HTR-8/SVneo (cell line): Measurements from ENCODE around the gene CDK17.
A peak's percentile ranks its signal among the peaks of the same experiment; 100 is the strongest.
"Not testable (repeated sequence)": the region's sequence is repeated elsewhere in the genome, so short reads cannot be mapped to it uniquely, and the experiment has no call there.

ENCODE experiments used
- DNase-seq: peaks from one replicate; pipeline ENCODE4 v3.0.0; 2011; ENCODE audit warnings: low spot score, mixed read lengths; ENCODE audit not compliant: insufficient read length
- FAIRE-seq: peaks from 2 replicates; lab custom pipeline; 2011; peaks lifted over from hg19 to GRCh38; lab: Jason Lieb, UNC

CDK17 gene

DNA sequence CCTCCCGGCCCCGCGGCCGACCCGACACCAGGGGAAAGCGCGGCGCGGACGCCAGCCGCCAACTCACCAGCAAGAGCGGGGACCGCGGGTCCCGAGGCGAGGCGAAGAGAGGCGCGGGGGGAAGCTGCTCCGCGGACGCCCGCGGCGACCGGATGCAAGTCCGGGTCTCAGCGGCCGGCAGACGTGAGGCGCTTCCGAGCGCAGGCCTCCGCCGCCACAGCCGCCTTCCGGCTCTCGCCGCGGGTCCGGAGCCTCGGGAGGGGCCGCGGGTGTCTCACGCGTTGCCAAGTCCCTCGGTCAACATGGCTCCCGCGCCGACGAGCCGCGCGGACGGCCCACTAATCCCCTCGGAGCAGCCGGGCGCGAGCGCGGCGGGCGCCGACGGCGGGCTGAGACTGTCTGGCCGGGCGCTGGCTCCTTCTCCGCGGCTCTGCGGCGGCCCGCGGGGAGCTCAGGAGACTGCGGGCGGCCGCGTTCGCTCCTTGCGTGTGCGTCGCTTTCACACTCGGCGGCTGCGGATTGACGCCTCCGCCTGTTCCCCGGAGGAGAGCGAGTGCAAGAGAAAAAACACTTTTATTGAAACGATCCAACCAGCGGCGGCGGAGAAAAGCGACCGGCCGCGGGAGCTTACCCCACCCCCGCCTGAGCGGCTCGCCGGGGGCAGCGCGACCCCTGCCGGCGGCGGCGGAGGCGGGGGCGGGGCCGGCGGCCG lies at the start of gene CDK17:
Gene CDK17 (minus strand): TSS at position 521 of the 712 bp plus-strand sequence. CDS start 65,603 bp downstream, outside the sequence.
- FAIRE-seq (no peak), DNase-seq (peak; percentile 75)

DNA sequence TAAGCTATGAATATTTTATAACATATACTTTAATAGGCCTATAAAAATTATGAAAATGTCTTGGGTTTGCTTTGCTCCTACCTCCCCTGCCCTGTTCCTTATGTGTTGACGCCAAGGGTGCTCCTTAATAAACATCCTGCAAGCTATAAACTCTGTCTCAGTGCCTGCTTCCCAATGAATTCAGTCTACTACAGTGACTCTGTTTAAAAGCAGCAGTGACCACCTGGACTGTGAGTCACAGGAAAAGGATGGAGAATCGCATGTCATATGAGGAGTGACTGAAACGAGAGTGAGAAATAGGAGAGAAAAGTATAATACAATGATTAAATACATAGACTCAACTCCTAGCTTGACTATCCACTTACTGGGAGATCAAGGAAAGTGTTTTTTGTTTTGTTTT lies 48.1 kb upstream of the CDK17 start:
- FAIRE-seq (peak; percentile 68), DNase-seq (peak; percentile 70)

DNA sequence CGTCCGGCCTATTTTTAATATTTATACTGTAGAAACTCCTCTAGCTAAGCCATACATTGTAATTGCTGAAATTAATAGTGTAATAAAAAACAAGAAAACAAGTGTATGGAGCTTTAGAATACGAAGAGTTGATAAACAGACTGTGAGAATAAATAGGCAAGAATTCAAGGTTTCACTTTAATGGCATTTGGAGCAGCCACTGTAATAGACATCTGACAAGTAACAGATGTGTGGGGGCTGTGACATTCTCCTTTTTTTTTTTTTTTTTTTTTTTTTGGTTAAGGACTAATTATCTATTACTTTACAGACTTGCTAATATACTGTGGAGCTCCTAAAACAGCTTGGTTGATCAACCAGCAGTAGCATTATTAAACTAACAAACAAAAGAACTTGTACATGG lies 47.0 kb upstream of the CDK17 start:
- no peak for FAIRE-seq

DNA sequence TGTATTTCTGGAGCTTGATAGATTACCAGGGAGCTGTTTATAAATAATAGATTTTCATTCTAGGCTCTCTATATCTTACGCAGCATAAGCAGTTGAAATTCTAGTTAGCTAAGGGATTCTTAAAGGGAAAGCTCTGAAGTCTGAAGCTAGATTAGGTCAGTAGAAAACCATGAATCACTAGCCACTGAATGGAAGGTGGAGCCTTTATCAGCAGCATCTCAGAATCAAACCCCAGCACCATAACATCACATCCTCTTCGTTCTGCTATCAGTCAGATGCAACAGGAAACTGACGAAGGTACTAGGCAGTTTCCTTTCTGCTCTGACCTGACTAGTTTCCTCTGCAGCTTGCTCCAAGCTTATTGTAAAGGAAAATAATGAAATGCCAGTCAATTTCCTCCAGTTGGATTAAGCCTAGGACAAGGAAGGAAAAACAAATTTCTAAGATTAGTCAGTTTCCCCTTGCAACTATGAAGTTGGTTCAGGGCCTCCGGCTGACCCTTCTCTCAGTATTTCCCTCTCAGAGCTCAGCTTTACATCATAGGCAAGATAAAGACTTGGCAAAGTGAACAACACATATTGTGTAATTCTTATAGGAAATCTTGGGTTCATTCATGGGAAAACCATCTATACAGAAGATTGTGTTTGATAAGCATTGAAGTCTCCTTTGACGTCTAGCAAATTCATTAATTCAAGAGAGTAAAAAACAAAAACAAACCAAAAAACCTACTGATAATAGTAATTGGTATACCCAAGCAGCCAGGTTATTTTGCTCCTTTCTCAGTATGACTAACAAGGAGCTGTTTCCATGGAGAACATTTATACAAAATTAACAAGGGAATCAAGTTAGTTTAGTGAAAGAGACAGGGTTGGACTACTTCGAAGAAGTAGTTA lies 45.7 kb upstream of the CDK17 start:
- no peak for FAIRE-seq
- peak; percentile 72 for DNase-seq

More for the DNA sequence above, 47.0 kb upstream of the CDK17 start:
- DNase-seq, result no peak

DNA sequence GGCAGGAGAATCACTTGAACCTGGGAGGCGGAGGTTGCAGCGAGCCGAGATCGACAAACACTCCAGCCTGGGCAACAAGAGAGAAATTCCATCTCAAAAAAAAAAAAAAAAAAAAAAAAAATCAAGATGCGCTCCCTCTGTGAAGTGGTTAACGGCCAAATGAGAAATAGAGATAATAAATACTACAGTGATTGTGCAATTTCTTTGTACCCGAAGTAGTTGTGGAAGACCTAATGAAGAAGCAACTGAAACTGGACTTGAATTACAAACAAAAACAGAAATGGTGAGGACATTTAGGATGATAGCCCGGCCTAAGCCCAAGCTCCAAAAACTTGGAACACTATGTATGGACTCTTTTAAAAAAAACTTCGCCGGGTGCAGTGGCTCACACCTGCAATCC lies 44.2 kb upstream of the CDK17 start:
- no peak for DNase-seq
- no peak for FAIRE-seq

DNA sequence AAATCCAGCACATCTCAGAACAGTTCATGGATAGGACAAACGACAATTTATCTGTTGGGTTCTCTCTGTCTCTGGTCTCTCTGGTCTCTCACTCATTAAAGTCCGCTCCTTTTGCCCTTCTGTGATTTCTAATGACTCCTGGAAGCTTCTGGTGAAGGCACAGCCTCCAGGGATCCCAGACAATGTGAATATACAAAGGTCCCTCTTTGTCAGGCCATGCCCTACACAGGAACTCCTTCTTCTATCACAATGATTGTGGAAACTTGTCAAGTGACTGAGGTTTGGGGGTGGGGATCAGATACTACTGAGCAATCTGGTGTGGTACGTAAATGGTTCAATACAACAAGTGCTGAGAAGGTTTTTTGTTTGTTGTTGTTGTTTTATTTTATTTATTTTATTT lies 42.7 kb upstream of the CDK17 start:
- FAIRE-seq, result no peak
- DNase-seq, result no peak

DNA sequence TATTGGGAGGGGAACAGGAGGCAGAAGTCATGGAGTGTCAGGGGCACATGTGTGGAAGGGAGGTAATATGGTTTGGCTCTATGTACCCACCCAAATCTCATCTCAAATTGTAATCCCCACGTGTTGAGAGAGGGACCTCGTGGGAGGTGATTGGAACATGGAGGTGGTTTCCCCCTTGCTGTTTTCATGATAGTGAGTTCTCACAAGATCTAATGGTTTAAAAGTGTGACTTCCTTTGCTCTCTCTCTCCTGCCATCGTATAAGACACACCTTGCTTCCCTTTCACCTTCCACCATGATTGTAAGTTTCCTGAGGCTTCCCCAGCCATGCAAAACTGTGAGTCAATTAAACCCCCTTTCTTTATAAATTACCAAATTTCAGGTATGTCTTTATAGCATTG lies 41.6 kb upstream of the CDK17 start:
- DNase-seq (no peak), FAIRE-seq (no peak)

DNA sequence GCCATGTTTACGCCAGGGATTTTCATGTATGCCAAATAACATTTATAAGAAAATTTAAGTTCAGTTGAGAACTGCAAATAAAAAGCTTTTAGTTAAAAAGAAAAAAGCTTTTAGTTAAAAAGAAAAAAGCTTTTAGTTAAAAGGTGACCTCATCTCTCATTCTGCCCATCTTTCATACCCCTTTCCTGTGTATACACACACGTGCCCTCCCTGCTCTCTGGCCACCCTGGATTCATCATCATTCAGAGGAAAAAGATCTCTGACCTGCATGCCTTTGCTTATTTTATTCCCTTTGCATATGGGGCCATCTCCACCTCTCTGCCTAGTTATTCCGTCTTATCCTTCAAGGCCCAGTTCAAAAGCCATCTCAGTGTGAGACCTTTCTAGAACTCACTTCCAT lies 38.1 kb upstream of the CDK17 start:
- DNase-seq (no peak), FAIRE-seq (no peak)

DNA sequence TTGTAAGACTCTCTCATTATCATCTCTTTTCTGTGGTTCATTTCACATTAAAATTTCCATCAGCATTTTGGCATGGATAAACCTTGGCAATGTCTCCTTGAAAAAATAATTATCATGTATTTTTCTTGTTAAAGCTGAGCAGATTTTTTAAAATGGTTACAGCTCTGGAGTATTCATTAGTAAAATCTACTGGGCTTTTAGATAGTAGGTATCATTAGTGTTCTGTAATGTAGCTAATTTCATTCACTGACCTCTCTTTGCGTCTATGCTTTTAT lies 36.9 kb upstream of the CDK17 start:
- FAIRE-seq, result no peak
- no peak for DNase-seq

DNA sequence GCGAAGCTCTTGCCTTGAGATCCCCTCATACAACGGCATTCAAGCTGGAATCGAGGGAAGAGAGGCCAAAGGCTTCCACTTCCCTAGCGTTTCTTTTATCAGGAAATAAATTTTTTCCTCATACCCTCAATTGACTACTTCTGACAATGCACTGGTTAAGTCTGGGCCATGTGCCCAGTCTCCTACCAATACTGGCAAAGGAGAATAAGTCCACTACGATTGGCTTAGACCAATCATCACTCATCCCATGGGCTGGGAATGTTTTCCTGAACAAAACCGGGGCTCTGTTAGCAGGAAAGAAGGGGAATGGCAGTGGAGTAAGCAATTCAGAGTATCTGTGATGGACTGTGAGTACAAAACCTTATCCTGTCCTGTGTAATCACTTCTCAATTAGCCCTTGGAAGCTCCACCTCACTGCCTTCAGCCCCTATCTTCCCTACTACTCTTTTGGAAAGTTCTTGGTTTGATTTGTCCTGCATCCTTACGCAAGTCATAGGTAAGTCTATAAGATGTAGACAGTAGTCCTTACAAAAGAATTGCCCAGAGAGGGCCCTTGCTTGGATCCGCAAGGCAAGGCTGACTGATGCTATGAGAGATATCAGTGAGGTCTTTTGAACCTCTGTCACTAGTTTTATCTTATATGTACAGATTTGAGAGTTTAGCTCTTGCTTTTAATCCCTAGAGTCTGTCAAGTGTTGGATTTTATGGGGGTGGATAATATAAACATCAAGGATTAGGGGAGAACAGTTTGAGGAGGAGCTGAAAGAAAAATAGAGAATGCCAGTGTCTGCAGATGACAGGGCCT lies 36.3 kb upstream of the CDK17 start:
- DNase-seq (no peak), FAIRE-seq (no peak)

DNA sequence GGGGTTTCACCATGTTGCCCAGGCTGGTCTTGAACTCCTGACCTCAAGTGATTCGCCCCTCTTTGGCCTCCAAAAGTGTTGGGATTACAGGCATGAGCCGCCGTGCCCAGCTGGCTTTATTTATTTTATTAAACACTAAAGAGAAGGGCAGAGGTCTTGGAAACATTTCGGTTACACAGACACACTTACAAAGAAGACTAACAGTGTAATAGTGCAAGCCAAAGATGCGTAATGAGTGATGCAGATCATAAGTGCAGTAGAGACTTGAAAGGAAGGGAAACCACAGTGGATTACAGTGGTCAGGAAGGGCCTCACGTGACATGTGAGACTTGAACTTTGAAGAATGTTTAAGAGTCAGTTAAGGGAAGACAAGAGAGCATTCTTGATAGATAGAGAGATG lies 33.9 kb upstream of the CDK17 start:
- peak; percentile 47 for DNase-seq
- FAIRE-seq, result no peak

DNA sequence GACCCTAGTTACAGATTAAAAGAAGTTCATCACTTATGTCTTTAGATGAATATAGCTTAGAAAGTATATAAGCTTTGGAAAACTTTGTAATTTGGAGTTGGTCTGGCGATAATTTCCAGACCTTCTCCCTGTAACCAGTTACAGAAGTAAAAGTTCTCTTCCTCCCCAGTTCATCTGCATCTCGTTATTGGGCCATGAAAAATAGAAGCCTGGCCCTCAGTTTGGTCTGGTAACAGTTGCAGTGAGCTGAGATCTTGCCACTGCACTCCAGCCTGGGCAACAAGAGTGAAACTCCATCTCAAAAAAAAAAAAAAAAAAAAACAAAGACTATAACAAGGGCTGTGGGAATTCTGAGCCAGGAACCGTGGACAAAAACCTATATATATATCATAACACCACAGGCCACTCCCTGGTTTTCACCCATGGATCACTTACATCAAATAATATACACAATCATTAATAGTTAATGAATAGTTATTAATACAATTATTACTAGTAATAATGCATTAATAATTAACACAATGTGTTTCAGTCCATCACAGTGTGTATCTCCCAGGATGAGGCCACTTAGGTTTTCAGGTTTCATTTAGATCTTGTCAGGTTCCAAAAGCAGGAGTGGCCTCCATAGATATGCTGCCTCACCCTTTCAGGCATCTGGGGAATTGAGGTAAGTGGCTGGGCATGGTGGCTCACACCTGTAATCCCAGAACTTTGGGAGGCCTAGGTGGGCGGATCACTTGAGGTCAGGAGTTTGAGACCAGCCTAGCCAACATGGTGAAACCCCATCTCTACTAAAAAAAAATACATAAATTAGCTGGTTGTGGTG lies 32.5 kb upstream of the CDK17 start:
- DNase-seq, FAIRE-seq: not testable (repeated sequence)

DNA sequence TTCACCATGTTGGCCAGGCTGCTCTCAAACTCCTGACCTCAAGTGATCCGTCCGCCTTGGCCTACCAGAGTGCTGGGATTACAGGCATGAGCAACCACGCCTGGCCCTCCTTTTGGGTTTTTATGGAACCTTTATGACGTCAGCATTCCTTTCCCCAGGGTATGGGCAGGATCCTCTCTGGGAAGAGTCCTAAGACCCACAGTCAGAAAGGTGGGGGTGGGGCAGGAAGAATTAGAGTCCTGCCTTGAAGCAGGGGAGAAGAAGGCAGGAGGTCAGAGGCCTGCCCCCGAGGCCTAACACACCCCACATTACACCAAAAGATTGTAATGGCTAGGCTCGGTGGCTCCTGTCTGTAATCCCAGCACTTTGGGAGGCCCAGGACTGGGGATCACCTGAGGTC lies 30.8 kb upstream of the CDK17 start:
- DNase-seq (no peak), FAIRE-seq (no peak)

DNA sequence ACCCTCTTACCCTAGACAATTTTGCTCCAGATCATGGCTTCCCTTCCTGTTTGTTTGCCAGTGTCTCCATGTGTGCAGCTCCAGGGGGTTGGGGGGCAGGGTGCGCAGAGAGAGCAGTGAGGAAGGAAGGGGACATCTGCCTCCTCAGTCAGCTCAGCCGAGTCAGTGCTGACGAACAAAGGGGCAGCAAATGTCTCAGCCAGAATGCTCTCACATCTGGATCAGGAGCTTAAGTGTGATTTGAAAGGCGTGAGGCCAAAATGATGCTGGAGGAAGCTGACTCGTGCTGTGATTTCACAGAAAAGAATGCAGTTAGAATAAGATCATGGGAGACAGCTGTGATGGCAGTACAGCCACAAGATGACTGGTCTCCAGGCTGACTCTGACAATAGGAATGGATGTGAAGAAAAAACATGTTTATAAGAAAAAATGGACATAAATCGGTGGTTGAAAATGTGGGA lies 27.1 kb upstream of the CDK17 start:
- FAIRE-seq, result peak; percentile 97
- peak; percentile 79 for DNase-seq

DNA sequence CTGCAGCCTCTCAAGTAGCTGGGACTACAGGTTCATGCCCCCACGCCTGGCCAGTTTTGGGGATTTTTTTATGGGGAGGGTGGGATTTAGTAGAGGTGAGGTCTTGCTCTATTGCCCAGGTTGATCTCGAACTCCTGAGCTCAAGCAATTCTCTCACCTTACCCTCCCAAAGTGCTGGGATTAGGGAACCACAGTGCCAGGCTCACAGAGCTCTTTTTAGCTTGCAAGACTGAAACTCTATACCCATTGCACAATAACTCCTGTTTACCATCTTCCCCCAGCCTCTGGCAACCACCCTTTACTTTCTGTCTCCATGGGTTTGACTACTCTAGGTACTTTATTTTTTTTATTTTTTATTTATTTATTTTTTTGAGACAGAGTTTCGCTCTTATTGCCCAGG lies 25.7 kb upstream of the CDK17 start:
- DNase-seq (no peak), FAIRE-seq (no peak)

DNA sequence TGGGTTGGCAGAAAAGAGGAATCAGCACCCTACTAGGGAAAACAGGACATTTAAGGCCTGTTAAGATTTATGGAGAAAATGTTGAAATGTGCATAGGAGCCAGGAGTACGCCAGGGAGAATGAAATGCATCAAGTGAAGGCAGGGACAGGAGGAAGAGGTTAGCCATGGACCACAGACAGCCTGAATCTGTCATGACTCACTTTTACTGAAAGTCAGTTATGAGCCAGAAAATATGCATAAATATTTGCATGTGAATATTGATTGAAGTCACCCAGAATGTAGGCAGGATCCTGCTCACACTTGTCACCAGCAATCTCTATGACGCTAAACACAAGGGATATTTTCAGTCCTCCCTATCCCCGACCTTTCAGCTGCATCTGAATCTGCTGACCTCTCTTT lies 25.1 kb upstream of the CDK17 start:
- no peak for FAIRE-seq

DNA sequence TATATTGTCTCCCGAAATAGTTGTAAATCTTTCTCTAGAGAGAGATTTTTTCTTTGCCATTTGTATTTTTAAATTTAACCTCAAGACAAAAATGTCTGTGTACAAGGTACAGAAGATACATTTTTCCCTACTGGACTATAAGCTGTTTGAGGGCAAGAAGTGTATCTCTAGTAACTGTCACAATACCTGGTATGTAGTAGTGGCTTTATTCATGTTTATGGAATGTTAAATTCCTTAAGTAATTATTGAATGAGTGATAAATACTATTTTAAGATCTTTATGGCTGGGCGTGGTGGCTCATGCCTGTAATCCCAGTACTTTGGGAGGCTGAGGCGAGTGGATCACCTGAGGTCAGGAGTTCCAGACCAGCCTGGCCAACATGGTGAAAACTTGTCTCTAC lies 24.4 kb upstream of the CDK17 start:
- DNase-seq (no peak), FAIRE-seq (no peak)

More for the DNA sequence above, 25.1 kb upstream of the CDK17 start:
- DNase-seq, result peak; percentile 44

DNA sequence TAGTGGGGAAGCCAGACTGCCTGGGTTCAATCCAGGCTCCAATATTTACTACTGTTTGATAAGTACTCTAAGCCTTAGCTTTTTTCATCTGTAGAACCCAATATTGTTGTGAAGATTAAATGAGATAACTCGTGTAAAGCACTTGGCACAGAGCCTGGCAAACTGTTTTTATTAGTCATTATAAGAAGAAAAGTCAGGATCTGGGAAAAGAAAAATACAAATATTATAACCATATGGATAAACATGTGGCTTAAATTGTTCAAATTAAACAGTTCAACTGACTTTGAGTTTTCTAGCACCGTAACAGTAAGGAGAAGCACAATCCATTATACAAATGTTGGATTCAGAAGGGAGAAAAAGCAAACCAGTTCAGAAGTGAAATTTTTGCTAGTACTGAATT lies 22.0 kb upstream of the CDK17 start:
- no peak for FAIRE-seq

DNA sequence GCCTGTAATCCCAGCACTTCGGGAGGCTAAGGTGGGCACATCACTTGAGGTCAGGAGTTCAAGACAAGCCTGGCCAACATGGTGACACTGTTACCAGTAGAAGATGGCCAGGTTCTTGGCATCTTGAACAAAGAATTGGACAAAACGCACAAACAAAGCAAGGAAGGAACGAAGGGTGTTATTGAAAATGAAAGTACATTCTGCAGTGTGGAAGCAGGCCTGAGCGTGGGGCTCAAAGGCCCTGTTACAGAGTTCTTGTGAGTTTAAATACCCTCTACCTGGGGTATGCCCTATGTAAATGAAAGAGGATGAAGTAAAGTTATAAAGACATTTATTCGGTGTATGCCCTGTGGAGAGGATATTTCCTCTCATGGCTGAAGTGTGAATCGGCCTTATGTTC lies 20.8 kb upstream of the CDK17 start:
- DNase-seq (no peak), FAIRE-seq (no peak)

More for the DNA sequence above, 22.0 kb upstream of the CDK17 start:
- no peak for DNase-seq

DNA sequence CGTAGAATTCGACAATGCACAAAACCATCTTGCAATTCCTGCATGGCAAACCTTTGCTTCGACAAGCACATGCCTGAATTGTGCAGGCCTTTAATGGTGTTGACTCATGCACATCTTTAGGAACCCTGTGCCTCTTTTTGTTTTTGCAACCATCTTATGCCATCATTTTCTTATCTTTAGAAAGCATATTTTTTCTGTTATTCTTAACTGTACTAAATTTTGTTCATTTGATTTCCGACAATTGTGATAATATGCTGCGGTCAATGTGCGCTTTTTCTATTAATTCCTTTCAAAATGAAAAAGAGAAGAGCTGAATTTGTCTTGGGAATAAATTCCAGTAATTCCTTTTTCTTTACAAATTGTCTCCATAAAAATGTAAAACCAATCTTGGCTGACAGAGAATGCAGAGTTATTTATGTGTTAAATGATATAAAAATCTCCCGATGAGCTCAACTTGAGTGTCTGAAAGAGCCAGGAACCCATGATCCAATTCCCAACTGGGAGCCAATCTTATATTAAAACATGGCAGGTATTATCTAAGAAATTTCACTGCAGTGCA lies 20.1 kb upstream of the CDK17 start:
- FAIRE-seq, result no peak

More for the DNA sequence above, 20.1 kb upstream of the CDK17 start:
- DNase-seq, result no peak
